Measurements from ENCODE around the gene GOLPH3.

DNA sequence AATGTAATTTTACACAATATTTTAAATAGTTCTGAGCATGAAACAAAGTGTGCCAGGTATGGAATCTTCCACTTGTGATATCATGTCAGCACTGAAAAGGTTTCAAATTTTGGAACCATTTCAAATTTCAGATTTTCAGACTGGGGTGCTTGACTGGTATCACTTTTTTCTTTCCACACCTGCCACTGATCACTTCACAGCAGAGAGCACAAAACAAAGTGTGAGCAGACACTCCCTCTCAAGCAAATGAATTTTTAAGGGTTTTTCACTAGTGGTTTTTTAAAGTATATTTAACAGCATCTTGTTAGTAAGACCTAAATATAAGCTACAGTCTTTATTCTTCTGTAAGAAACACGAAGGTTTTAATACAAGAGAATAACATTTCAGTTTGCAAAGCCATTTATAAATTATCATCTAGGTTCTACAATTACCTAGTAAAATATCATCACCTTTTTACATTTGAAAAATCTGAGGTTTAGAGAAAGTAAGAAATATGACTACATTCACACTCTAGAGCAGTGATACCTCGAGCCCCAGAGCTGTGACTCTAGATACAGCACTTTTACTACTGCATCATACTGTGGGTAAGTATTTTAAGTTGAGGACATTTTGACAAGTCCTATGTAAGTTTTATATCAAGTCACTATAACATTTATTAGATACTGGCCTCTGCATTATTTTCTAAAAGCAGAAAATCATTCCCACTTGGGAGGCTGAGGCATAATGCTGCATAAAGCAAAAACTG, 14.6 kb downstream of the GOLPH3 start:
- TF ChIP-seq CTCF (conservative IDR thresholded peaks at IDR 0.05; ENCODE audit: low read length): no peak
- TF ChIP-seq EZH2phosphoT487 (IDR thresholded peaks at IDR 0.05; ENCODE audit: borderline replicate concordance): no peak

Data from Loucy (cell line).